Measurements from ENCODE around the gene PYCARD. TPM values are rescaled to one million over a fixed set of nuclear protein-coding genes. Genes with fewer than 3 reads are reported as not detected.

Gene PYCARD
- total RNA-seq, 4 donors from 2014 or later: 53.0 to 70.7 (median 63.9) TPM

DNA sequence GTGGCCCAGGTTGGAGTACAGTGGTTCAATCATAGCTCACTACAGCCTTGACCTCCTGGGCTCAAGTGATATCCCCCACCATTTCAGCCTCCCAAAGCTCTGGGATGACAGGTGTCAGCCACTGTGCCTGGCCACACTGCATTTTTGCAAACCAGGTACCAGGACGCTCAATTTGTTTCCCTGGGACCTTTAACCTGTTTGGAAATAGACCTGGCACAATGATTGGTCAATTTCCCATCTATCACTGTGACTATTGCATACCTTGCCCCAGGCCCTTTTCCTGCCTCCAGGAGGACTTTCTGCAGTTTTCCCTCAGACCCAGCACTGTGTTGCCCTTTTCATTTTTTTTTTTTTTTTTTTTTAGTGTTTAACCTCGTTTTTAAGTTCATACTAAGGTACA, 33.7 kb downstream of the PYCARD start:
- H3K9me3 ChIP-seq: no peaks in the 10 kb centered on the region
- H3K27ac ChIP-seq: no peak overlapping the region
- no peaks in the 10 kb centered on the region for H3K4me1 ChIP-seq
- 45 to 53% methylated on average over 2 of the region's 2 CpGs for WGBS, 2 donors
- no peaks in the 10 kb centered on the region for H3K36me3 ChIP-seq
- H3K4me3 ChIP-seq: no peak overlapping the region
- H3K27me3 ChIP-seq: no peaks in the 10 kb centered on the region
- DNase-seq: no peak
- intact Hi-C loops (cut with DNase I): no loop called here
- TF ChIP-seq, protein P1, sequence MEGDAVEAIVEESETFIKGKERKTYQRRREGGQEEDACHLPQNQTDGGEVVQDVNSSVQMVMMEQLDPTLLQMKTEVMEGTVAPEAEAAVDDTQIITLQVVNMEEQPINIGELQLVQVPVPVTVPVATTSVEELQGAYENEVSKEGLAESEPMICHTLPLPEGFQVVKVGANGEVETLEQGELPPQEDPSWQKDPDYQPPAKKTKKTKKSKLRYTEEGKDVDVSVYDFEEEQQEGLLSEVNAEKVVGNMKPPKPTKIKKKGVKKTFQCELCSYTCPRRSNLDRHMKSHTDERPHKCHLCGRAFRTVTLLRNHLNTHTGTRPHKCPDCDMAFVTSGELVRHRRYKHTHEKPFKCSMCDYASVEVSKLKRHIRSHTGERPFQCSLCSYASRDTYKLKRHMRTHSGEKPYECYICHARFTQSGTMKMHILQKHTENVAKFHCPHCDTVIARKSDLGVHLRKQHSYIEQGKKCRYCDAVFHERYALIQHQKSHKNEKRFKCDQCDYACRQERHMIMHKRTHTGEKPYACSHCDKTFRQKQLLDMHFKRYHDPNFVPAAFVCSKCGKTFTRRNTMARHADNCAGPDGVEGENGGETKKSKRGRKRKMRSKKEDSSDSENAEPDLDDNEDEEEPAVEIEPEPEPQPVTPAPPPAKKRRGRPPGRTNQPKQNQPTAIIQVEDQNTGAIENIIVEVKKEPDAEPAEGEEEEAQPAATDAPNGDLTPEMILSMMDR (IDR thresholded peaks at IDR 0.05): no peak
- TF ChIP-seq POLR2A (IDR thresholded peaks at IDR 0.05): no peak

DNA sequence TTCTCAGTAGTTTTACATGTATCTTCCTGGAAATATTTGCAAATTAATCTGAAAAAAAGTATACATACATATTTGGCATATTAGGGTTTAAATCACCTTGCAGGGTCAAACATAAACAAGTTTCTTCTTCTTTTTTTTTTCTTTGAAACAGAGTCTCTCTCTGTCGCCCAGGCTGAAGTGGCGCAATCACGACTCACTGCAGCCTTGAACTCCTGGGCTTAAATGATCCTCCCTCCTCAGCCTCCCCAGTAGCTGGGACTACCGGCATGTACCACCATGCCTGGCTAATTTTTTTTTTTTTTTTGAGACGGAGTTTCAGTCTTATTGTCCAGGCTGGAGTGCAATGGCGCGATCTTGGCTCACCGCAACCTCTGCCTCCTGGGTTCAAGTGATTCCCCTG, 35.2 kb downstream of the PYCARD start:
- DNase-seq: no peak
- Histone ChIP-seq H3K36me3 (no peaks in the 10 kb centered on the region), H3K27ac (no peak overlapping the region), H3K4me1 (no peaks in the 10 kb centered on the region), H3K27me3 (no peaks in the 10 kb centered on the region), H3K9me3 (no peaks in the 10 kb centered on the region), H3K4me3 (no peak overlapping the region)
- intact Hi-C loops (cut with DNase I): no loop called here
- 79 to 82% methylated on average over 8 of the region's 8 CpGs for WGBS, 2 donors
- TF ChIP-seq, protein P1 (IDR thresholded peaks at IDR 0.05): no peak
- TF ChIP-seq POLR2A (IDR thresholded peaks at IDR 0.05): no peak

DNA sequence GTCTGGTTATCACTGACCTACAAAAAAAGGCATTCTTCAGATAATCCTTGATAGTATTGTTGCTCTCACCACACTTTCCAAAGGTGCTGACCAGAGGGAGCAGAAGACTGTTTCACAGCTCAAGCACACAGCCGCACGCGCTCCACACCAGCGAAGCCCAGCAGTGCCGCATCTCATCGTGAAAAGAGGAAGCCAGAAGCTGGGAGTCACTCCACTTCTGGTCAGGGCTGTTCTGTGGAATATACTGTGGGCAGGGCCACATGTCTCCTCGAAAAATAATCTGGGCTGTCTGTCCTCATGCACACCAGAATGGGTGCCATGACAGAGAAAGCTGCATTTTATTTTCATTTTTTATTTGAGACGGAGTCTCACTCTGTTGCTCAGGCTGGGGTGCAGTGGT, 45.4 kb downstream of the PYCARD start:
- DNase-seq: no peak
- 37 to 54% methylated on average over 8 of the region's 8 CpGs for WGBS, 2 donors
- no peaks in the 10 kb centered on the region for H3K4me1 ChIP-seq

More for the DNA sequence above, 45.4 kb downstream of the PYCARD start:
- TF ChIP-seq, protein P1 (IDR thresholded peaks at IDR 0.05): no peak
- TF ChIP-seq POLR2A (IDR thresholded peaks at IDR 0.05): no peak
- no peaks in the 10 kb centered on the region for H3K36me3 ChIP-seq
- no peaks in the 10 kb centered on the region for H3K9me3 ChIP-seq
- peaks cover 0 to 17% (median 0%) of the 10 kb centered on the region in 4 donors for H3K27me3 ChIP-seq
- no peak overlapping the region for H3K4me3 ChIP-seq
- no peak overlapping the region for H3K27ac ChIP-seq
- intact Hi-C loops (cut with DNase I): no loop called here

Small RNAs within 50 kb of the gene (small RNA-seq; reads per million reads assigned to genes)
- gene AC009088.4: 0 reads per million in 4 donors
- gene NDUFA3P6: 0 reads per million in 4 donors

Other genes with a start within 250 kb of the PYCARD start
- 1 to 10 TPM; 3.5 to 8.0 (median 5.4) TPM for gene SETD1A, start 245.0 kb downstream of the PYCARD start, total RNA-seq
- 10 to 100 TPM in 1 of 4 donors, 1 to 10 TPM in 3; 6.9 to 17.0 (median 8.8) TPM for gene HSD3B7, start 217.6 kb downstream of the PYCARD start, total RNA-seq
- gene STX1B, start 192.1 kb downstream of the PYCARD start, total RNA-seq: 1 to 10 TPM in 1 of 4 donors, under 1 TPM in 3; 0.06 to 1.5 (median 0.20) TPM
- 10 to 100 TPM; 19.0 to 35.9 (median 25.1) TPM for gene STX4, start 169.2 kb downstream of the PYCARD start, total RNA-seq
- 10 to 100 TPM in 2 of 4 donors, 1 to 10 TPM in 2; 8.6 to 14.9 (median 10.7) TPM for gene ZNF668, start 128.5 kb downstream of the PYCARD start, total RNA-seq
- 10 to 100 TPM in 2 of 4 donors, 1 to 10 TPM in 2; 6.5 to 13.4 (median 10.0) TPM for gene ZNF646, start 128.3 kb downstream of the PYCARD start, total RNA-seq
- 1 to 10 TPM in 3 of 4 donors, under 1 TPM in 1; 0.41 to 1.3 (median 1.1) TPM for gene PRSS53, start 113.8 kb downstream of the PYCARD start, total RNA-seq
- 10 to 100 TPM; 27.6 to 56.6 (median 44.0) TPM for gene VKORC1, start 108.0 kb downstream of the PYCARD start, total RNA-seq
- gene BCKDK, start 94.4 kb downstream of the PYCARD start, total RNA-seq: 10 to 100 TPM; 26.6 to 39.8 (median 33.5) TPM
- 10 to 100 TPM; 25.7 to 57.2 (median 30.4) TPM for gene KAT8, start 85.1 kb downstream of the PYCARD start, total RNA-seq
- gene PRSS8, start 67.0 kb downstream of the PYCARD start, total RNA-seq: 100 to 1,000 TPM in 1 of 4 donors, 10 to 100 TPM in 3; 39.2 to 121 (median 49.2) TPM
- 1 to 10 TPM in 2 of 4 donors, under 1 TPM in 2; 0.38 to 4.2 (median 1.9) TPM for gene PRSS36, start 52.7 kb downstream of the PYCARD start, total RNA-seq
- 10 to 100 TPM; 30.2 to 97.8 (median 55.1) TPM for gene FUS, start 22.6 kb downstream of the PYCARD start, total RNA-seq
- gene TRIM72, start 11.4 kb upstream of the PYCARD start, total RNA-seq: not detected
- not detected for gene PYDC1, start 14.4 kb upstream of the PYCARD start, total RNA-seq
- gene ITGAM, start 57.2 kb upstream of the PYCARD start, total RNA-seq: 10 to 100 TPM in 1 of 4 donors, 1 to 10 TPM in 1, under 1 TPM in 2; 0.19 to 20.2 (median 3.1) TPM
- 1 to 10 TPM in 2 of 4 donors, under 1 TPM in 2; 0.82 to 4.5 (median 1.8) TPM for gene ITGAX, start 152.4 kb upstream of the PYCARD start, total RNA-seq
- under 1 TPM in 1 of 4 donors, not detected in 3; 0.19 TPM for gene ITGAD, start 190.6 kb upstream of the PYCARD start, total RNA-seq
- gene COX6A2, start 225.6 kb upstream of the PYCARD start, total RNA-seq: not detected
- 1 to 10 TPM in 1 of 4 donors, under 1 TPM in 3; 0.31 to 1.2 (median 0.95) TPM for gene ZNF843, start 240.0 kb upstream of the PYCARD start, total RNA-seq

Measured in esophagus squamous epithelium (tissue), 5 donors.